NCI-H510A (cell line): Measurements from ENCODE around the gene ADAMTS15.

Source experiments
- DNase-seq: peaks from one replicate; lab custom pipeline; 2025; lab: John Stamatoyannopoulos, UW

ADAMTS15 gene

GRCh38 chr11:130478881-130479280 lies 30.4 kb downstream of the ADAMTS15 start:
- DNase-seq, result no peak

GRCh38 chr11:130480186-130480585 lies 31.7 kb downstream of the ADAMTS15 start:
- no peak for DNase-seq

- no peak for DNase-seq
These were observed 32.3 kb downstream of the ADAMTS15 start for GRCh38 chr11:130480711-130481140.

- no peak for DNase-seq
These were observed 34.7 kb downstream of the ADAMTS15 start for GRCh38 chr11:130483124-130483523.

GRCh38 chr11:130485983-130486382 lies 37.5 kb downstream of the ADAMTS15 start:
- no peak for DNase-seq

GRCh38 chr11:130486391-130486836 lies 38.0 kb downstream of the ADAMTS15 start:
- DNase-seq, result no peak

GRCh38 chr11:130486987-130487923 lies 38.8 kb downstream of the ADAMTS15 start:
- DNase-seq, result no peak

GRCh38 chr11:130487924-130488815 lies 39.7 kb downstream of the ADAMTS15 start:
- DNase-seq, result no peak

- DNase-seq, result no peak
These were observed 40.6 kb downstream of the ADAMTS15 start for GRCh38 chr11:130488848-130489584.

- DNase-seq, result no peak
These were observed 41.3 kb downstream of the ADAMTS15 start for GRCh38 chr11:130489716-130490115.

GRCh38 chr11:130490682-130491449 lies 42.4 kb downstream of the ADAMTS15 start:
- DNase-seq, result no peak

GRCh38 chr11:130498181-130498580 lies 49.7 kb downstream of the ADAMTS15 start:
- no peak for DNase-seq

GRCh38 chr11:130499828-130500227 lies 51.4 kb downstream of the ADAMTS15 start:
- DNase-seq, result no peak

- DNase-seq, result no peak
These were observed 55.9 kb downstream of the ADAMTS15 start for GRCh38 chr11:130504317-130504716.

GRCh38 chr11:130508913-130509312 lies 60.5 kb downstream of the ADAMTS15 start:
- no peak for DNase-seq

- DNase-seq, result no peak
These were observed 61.5 kb downstream of the ADAMTS15 start for GRCh38 chr11:130509942-130510341.

- no peak for DNase-seq
These were observed 62.1 kb downstream of the ADAMTS15 start for GRCh38 chr11:130510407-130511006.

- no peak for DNase-seq
These were observed 63.3 kb downstream of the ADAMTS15 start for GRCh38 chr11:130511765-130512164.

- DNase-seq, result no peak
These were observed 64.2 kb downstream of the ADAMTS15 start for GRCh38 chr11:130512662-130513061.

GRCh38 chr11:130513132-130513531 lies 64.7 kb downstream of the ADAMTS15 start:
- no peak for DNase-seq

- DNase-seq, result no peak
These were observed 65.9 kb downstream of the ADAMTS15 start for GRCh38 chr11:130514316-130514715.
